ENCODE results near the gene MBNL3. TPM values are rescaled to one million over a fixed set of nuclear protein-coding genes. Genes with fewer than 3 reads are reported as not detected.

Gene MBNL3
- total and polyA plus RNA-seq, 2 donors (not counting 3 experiments of a cell fraction or from before 2014, with no cell fraction given) = 1.8 to 5.6 TPM

DNA sequence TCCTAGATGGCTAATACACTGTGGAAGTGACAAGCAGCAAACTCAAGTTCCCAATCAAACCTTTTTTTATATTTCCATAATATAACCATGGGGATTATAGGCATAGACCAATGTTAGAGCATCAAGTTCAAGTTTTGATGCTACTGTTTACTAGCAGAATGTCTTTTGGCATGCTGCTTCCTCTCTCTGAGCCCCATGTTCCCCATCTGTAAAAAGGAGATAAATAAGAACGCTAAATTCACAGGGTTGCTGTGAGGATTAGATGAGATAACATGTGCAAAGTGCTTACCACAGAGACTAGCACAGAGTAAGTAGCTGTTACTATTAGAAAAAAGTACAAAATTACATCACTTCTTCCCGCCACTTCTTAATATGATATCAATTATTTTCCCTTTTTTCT lies 18.0 kb downstream of the MBNL3 start:
- no TSS peak for BruUV-seq (replicated peaks)
- ChIA-PET CTCF (no interaction called here), POLR2A (no interaction called here)
- H3K27me3 ChIP-seq (ENCODE audit: control insufficient read depth in 2 of 2, insufficient read depth in 2 of 2, low read length in 2 of 2) = no peaks in the 10 kb centered on the region
- no peaks in the 10 kb centered on the region for H3K4me1 ChIP-seq (ENCODE audit: control insufficient read depth, extremely low read depth, insufficient read depth, low read length)
- no peaks in the 10 kb centered on the region for H3K9me1 ChIP-seq (replicated peaks; ENCODE audit: control insufficient read depth, extremely low read depth, insufficient read depth, low read length)
- no peak for DNase-seq (ENCODE audit: low read depth, low spot score)
- dilution Hi-C loops (cut with MboI; ENCODE audit: extremely low pct_ligation_motif_present, low sequenced_read_pairs) = no loop called here
- no peaks in the 10 kb centered on the region for H3K9me3 ChIP-seq (replicated peaks; ENCODE audit: control insufficient read depth, insufficient read depth, low read length)
- no peak overlapping the region for H3K27ac ChIP-seq (ENCODE audit: insufficient read depth, low read depth, low read length)
- no peaks in the 10 kb centered on the region for H3K36me3 ChIP-seq (ENCODE audit: control insufficient read depth in 2 of 2, extremely low read depth in 1 of 2, insufficient read depth in 2 of 2, low read length in 2 of 2)
- no peak overlapping the region for H2AFZ ChIP-seq (ENCODE audit: low read depth, low read length)
- H3K4me3 ChIP-seq (replicated peaks in 1 of 3; ENCODE audit: insufficient read depth in 1 of 3, low read depth in 1 of 3, low read length in 3 of 3) = no peak overlapping the region
- no peaks in the 10 kb centered on the region for H4K20me1 ChIP-seq (replicated peaks; ENCODE audit: control insufficient read depth, extremely low read depth, insufficient read depth, low read length)
- no peak for FAIRE-seq
- TF ChIP-seq MYC (IDR thresholded peaks at IDR 0.05; ENCODE audit: low read depth, low read length) (no peak), JUN (IDR thresholded peaks at IDR 0.05; ENCODE audit: borderline replicate concordance, insufficient read depth, insufficient read length, low read depth) (no peak), POLR2A (IDR thresholded peaks at IDR 0.05; ENCODE audit: low read depth, low read length) (no peak), POLR2AphosphoS5 (IDR thresholded peaks at IDR 0.05; ENCODE audit: insufficient read depth, low read depth, low read length) (no peak), EZH2 (IDR thresholded peaks at IDR 0.05; ENCODE audit: borderline replicate concordance, low read depth, low read length, severe bottlenecking) (no peak), FOS (IDR thresholded peaks at IDR 0.05; ENCODE audit: borderline replicate concordance, insufficient read depth, low read length) (no peak), GATA2 (IDR thresholded peaks at IDR 0.05; ENCODE audit: insufficient read depth, insufficient read length, low read depth, low read length) (no peak)
- TF ChIP-seq, protein P1, sequence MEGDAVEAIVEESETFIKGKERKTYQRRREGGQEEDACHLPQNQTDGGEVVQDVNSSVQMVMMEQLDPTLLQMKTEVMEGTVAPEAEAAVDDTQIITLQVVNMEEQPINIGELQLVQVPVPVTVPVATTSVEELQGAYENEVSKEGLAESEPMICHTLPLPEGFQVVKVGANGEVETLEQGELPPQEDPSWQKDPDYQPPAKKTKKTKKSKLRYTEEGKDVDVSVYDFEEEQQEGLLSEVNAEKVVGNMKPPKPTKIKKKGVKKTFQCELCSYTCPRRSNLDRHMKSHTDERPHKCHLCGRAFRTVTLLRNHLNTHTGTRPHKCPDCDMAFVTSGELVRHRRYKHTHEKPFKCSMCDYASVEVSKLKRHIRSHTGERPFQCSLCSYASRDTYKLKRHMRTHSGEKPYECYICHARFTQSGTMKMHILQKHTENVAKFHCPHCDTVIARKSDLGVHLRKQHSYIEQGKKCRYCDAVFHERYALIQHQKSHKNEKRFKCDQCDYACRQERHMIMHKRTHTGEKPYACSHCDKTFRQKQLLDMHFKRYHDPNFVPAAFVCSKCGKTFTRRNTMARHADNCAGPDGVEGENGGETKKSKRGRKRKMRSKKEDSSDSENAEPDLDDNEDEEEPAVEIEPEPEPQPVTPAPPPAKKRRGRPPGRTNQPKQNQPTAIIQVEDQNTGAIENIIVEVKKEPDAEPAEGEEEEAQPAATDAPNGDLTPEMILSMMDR (IDR thresholded peaks at IDR 0.05; ENCODE audit: extremely low read depth in 1 of 2, insufficient read depth in 1 of 2, low read depth in 1 of 2, low read length in 2 of 2) = no peak
- TF ChIP-seq, protein P2, sequence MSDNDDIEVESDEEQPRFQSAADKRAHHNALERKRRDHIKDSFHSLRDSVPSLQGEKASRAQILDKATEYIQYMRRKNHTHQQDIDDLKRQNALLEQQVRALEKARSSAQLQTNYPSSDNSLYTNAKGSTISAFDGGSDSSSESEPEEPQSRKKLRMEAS (IDR thresholded peaks at IDR 0.05; ENCODE audit: insufficient read depth, insufficient read length) = no peak
- no peaks in the 10 kb centered on the region for H3K79me2 ChIP-seq (ENCODE audit: control insufficient read depth, insufficient read depth, low read length)
- H3K9ac ChIP-seq (replicated peaks; ENCODE audit: extremely low read depth, insufficient read depth, low read length) = no peak overlapping the region
- intact Hi-C loops (cut with micrococcal nuclease) = no loop called here
- no peak overlapping the region for H3K4me2 ChIP-seq (ENCODE audit: insufficient read depth, low read length)
